GM12891 (cell line): ENCODE results near the gene TMEM221.
A peak's percentile ranks its signal among the peaks of the same experiment; 100 is the strongest.

Source experiments
- DNase-seq: peaks from one replicate; pipeline ENCODE4 v3.0.0; 2011; ENCODE audit warnings: low spot score; ENCODE audit not compliant: insufficient read length
- FAIRE-seq: peaks from 2 replicates; lab custom pipeline; 2011; peaks lifted over from hg19 to GRCh38; lab: Jason Lieb, UNC
- PAX5 ChIP-seq: IDR thresholded peaks from 2 replicates; pipeline ENCODE4 v1.6.1; 2011; ENCODE audit warnings: low read length, moderate library complexity, mild to moderate bottlenecking; ENCODE audit not compliant: insufficient read depth, severe bottlenecking
- POLR2A ChIP-seq: IDR thresholded peaks from 2 replicates; pipeline ENCODE4 v1.6.1; 2011; ENCODE audit warnings: low read depth, low read length, control low read depth
- POLR2AphosphoS5 ChIP-seq: IDR thresholded peaks from 2 replicates; pipeline ENCODE4 v1.6.1; 2011; ENCODE audit warnings: low read depth, low read length, control low read depth
- POU2F2 ChIP-seq: IDR thresholded peaks from 2 replicates; pipeline ENCODE4 v1.6.1; 2011; ENCODE audit warnings: low read depth, mild to moderate bottlenecking, control low read depth, low read length, moderate library complexity
- SPI1 ChIP-seq: IDR thresholded peaks from 2 replicates; pipeline ENCODE4 v1.6.1; 2011; ENCODE audit warnings: low read depth, low read length, control low read depth
- TAF1 ChIP-seq: IDR thresholded peaks from 2 replicates; pipeline ENCODE4 v1.6.1; 2011; ENCODE audit warnings: low read depth, low read length, control low read depth

TMEM221 gene

GRCh38 chr19:17419154-17419620 is 29.3 kb downstream of the TMEM221 start:
- no peak for TF ChIP-seq TAF1
- no peak for TF ChIP-seq SPI1
- TF ChIP-seq POU2F2: no peak
- TF ChIP-seq PAX5: no peak
- no peak for TF ChIP-seq POLR2AphosphoS5
- no peak for TF ChIP-seq POLR2A
- DNase-seq (no peak), FAIRE-seq (no peak)

GRCh38 chr19:17418710-17419109 is 29.8 kb downstream of the TMEM221 start:
- FAIRE-seq: no peak
- no peak for DNase-seq
- no peak for TF ChIP-seq TAF1
- no peak for TF ChIP-seq SPI1
- TF ChIP-seq POU2F2: no peak
- no peak for TF ChIP-seq POLR2AphosphoS5
- no peak for TF ChIP-seq POLR2A
- TF ChIP-seq PAX5: no peak

GRCh38 chr19:17415121-17415520 is 33.3 kb downstream of the TMEM221 start:
- TF ChIP-seq TAF1 (no peak), POLR2AphosphoS5 (no peak), SPI1 (no peak), POLR2A (no peak), POU2F2 (no peak), PAX5 (no peak)
- FAIRE-seq: no peak
- no peak for DNase-seq

GRCh38 chr19:17414097-17414496 is 34.4 kb downstream of the TMEM221 start:
- FAIRE-seq (no peak), DNase-seq (no peak)
- TF ChIP-seq POU2F2: no peak
- no peak for TF ChIP-seq POLR2A
- no peak for TF ChIP-seq SPI1
- TF ChIP-seq TAF1: no peak
- no peak for TF ChIP-seq POLR2AphosphoS5
- no peak for TF ChIP-seq PAX5

GRCh38 chr19:17411801-17412200 is 36.7 kb downstream of the TMEM221 start:
- TF ChIP-seq POLR2A (no peak), POLR2AphosphoS5 (no peak), POU2F2 (no peak), PAX5 (no peak), TAF1 (no peak), SPI1 (no peak)
- DNase-seq (no peak), FAIRE-seq (no peak)

GRCh38 chr19:17409990-17410389 is 38.5 kb downstream of the TMEM221 start:
- DNase-seq (no peak), FAIRE-seq (no peak)
- TF ChIP-seq SPI1 (no peak), POLR2A (no peak), POLR2AphosphoS5 (no peak), PAX5 (no peak), POU2F2 (no peak), TAF1 (no peak)

- no peak for TF ChIP-seq POLR2A
- no peak for TF ChIP-seq TAF1
- no peak for TF ChIP-seq POLR2AphosphoS5
- no peak for TF ChIP-seq SPI1
- TF ChIP-seq PAX5: no peak
- no peak for TF ChIP-seq POU2F2
- FAIRE-seq (peak; percentile 47), DNase-seq (no peak)
Observed at GRCh38 chr19:17406887-17407196, 41.6 kb downstream of the TMEM221 start.

- no peak for DNase-seq
- TF ChIP-seq SPI1 (no peak), POLR2AphosphoS5 (peak; percentile 7; the same call in 1 of the 2 replicates), TAF1 (no peak), POLR2A (no peak; the same call in 1 of the 2 replicates), POU2F2 (0 out of 2 replicates have a peak, but pooled peaks have one; percentile 37), PAX5 (no peak)
Observed at GRCh38 chr19:17406046-17406886, 42.2 kb downstream of the TMEM221 start.

More at GRCh38 chr19:17406046-17406886, 42.2 kb downstream of the TMEM221 start:
- FAIRE-seq: peak; percentile 54
